ENCODE data around the gene LRP6. TPM values are rescaled to one million over a fixed set of nuclear protein-coding genes. Genes with fewer than 3 reads are reported as not detected.

Gene LRP6
- total RNA-seq, 4 donors from 2014 or later = 11.7 to 102 (median 58.9) TPM

DNA sequence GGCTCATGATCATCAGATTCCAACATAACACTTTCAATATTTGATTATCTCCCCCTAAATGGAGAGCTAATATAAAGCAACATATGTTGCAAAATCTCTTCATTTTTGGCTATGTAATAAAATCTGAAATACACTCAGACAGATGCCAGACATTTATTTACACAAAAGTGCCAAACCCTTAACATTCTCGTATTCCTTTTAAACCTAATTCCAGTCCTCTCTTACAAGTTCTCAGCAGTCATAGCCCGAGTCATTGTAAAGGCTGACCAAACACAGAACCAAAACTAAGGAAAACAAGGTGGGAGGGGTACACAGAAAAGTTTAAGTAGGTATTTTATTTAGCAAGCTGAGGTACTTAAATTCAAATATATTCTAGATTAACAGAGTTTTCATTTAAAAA is 81.4 kb downstream of the LRP6 start:
- Histone ChIP-seq H3K27ac (no peak overlapping the region), H3K27me3 (no peaks in the 10 kb centered on the region), H3K36me3 (peaks cover 0 to 11% (median 0%) of the 10 kb centered on the region in 4 donors), H3K9me3 (no peaks in the 10 kb centered on the region), H3K4me1 (peaks cover 0 to 28% (median 2%) of the 10 kb centered on the region in 4 donors), H3K4me3 (no peak overlapping the region)
- no peak for TF ChIP-seq POLR2AphosphoS5 (IDR thresholded peaks at IDR 0.05)
- TF ChIP-seq, protein P1, sequence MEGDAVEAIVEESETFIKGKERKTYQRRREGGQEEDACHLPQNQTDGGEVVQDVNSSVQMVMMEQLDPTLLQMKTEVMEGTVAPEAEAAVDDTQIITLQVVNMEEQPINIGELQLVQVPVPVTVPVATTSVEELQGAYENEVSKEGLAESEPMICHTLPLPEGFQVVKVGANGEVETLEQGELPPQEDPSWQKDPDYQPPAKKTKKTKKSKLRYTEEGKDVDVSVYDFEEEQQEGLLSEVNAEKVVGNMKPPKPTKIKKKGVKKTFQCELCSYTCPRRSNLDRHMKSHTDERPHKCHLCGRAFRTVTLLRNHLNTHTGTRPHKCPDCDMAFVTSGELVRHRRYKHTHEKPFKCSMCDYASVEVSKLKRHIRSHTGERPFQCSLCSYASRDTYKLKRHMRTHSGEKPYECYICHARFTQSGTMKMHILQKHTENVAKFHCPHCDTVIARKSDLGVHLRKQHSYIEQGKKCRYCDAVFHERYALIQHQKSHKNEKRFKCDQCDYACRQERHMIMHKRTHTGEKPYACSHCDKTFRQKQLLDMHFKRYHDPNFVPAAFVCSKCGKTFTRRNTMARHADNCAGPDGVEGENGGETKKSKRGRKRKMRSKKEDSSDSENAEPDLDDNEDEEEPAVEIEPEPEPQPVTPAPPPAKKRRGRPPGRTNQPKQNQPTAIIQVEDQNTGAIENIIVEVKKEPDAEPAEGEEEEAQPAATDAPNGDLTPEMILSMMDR (IDR thresholded peaks at IDR 0.05) = no peak
- TF ChIP-seq EP300 (IDR thresholded peaks at IDR 0.05; ENCODE audit: low read depth) = no peak
- TF ChIP-seq POLR2A (IDR thresholded peaks at IDR 0.05) = no peak
- no peak for DNase-seq
- intact Hi-C loops (cut with DNase I; ENCODE audit: low total_unique reads) (no loop called here), in situ Hi-C loops (cut with MboI; ENCODE audit: low pct_ligation_motif_present in 1 of 4, low pct_unique_long_range_greater_than_20kb in 1 of 4, low sequenced_read_pairs in 3 of 4) (no loop called here)
- WGBS, 2 donors (ENCODE audit: low coverage in 1 of 2) = 29 to 42% methylated on average over 1 to 2 of the region's 2 CpGs

DNA sequence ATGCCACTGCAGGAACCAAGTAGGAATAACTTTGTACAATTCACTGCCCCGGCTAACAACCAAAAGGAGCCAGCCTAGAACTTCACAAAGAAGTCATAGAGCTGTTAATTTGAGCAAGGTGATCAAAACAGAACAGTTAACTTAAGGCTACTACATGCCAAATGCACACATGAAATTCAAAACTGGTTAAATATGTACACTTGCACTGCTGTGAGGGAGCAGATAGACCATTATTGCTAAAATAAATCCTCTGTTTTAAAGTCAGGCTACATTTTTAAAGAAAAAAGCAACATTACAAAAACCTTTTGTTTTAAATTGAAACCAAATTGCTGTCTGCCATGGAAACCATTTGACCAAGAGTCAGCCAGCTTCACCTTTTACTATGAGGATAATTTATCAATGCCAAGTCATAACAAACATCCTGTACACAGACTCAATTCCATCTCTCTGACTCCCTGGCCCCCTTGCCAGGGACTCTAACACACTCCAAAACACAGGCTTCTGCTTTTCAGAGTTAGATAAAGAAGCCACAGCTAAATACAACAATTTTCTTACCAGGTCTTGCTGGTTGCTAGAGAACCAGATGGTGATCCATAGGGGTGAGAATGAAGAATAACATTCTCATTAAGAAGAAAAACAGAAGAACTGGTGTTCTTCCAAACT is 84.0 kb downstream of the LRP6 start:
- no peak for TF ChIP-seq EP300 (IDR thresholded peaks at IDR 0.05; ENCODE audit: low read depth)
- no peak for TF ChIP-seq POLR2AphosphoS5 (IDR thresholded peaks at IDR 0.05)
- TF ChIP-seq, protein P1 (IDR thresholded peaks at IDR 0.05) = no peak
- Histone ChIP-seq H3K36me3 (peaks cover 0 to 18% (median 0%) of the 10 kb centered on the region in 4 donors), H3K27me3 (no peaks in the 10 kb centered on the region), H3K4me1 (peaks cover 0 to 18% (median 2%) of the 10 kb centered on the region in 4 donors), H3K9me3 (no peaks in the 10 kb centered on the region), H3K27ac (peak overlapping the region in 1 of 4 donors; percentile 42), H3K4me3 (no peak overlapping the region)
- in situ Hi-C loops (cut with MboI; ENCODE audit: low pct_ligation_motif_present in 1 of 4, low pct_unique_long_range_greater_than_20kb in 1 of 4, low sequenced_read_pairs in 3 of 4) (no loop called here), intact Hi-C loops (cut with DNase I; ENCODE audit: low total_unique reads) (no loop called here)
- DNase-seq = no peak
- 100% methylated on average over 1 of the region's 1 CpG for WGBS, 2 donors (ENCODE audit: low coverage in 1 of 2)

DNA sequence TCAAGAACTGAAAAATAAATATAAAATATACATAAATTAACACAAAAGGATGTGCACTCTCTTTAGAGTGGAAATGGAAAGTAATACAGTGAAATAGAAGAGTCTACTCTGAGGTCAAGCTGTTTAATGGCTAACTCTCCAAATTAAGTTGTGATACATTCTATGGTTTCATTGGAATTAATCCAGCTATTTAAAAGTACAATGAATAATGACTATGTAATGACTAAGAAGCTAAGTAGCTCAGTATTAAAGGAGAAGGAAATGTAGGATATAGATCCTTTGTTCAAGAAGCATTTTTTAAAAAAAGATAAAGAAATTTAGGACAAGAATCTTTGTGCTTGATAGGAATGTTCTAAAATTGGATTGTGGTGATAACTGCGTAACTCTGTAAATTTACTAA is 85.3 kb downstream of the LRP6 start:
- TF ChIP-seq POLR2AphosphoS5 (IDR thresholded peaks at IDR 0.05) (no peak), POLR2A (IDR thresholded peaks at IDR 0.05) (no peak), EP300 (IDR thresholded peaks at IDR 0.05; ENCODE audit: low read depth) (no peak)
- TF ChIP-seq, protein P1 (IDR thresholded peaks at IDR 0.05) = no peak
- H3K27ac ChIP-seq = no peak overlapping the region
- intact Hi-C loops (cut with DNase I; ENCODE audit: low total_unique reads) = no loop called here
- peaks cover 0 to 18% (median 0%) of the 10 kb centered on the region in 4 donors for H3K36me3 ChIP-seq
- WGBS, 2 donors (ENCODE audit: low coverage in 1 of 2) = 95 to 96% methylated on average over 1 of the region's 1 CpG
- no peaks in the 10 kb centered on the region for H3K9me3 ChIP-seq
- peaks cover 0 to 18% (median 0%) of the 10 kb centered on the region in 4 donors for H3K4me1 ChIP-seq
- in situ Hi-C loops (cut with MboI; ENCODE audit: low pct_ligation_motif_present in 1 of 4, low pct_unique_long_range_greater_than_20kb in 1 of 4, low sequenced_read_pairs in 3 of 4) = no loop called here
- no peaks in the 10 kb centered on the region for H3K27me3 ChIP-seq
- no peak for DNase-seq
- no peak overlapping the region for H3K4me3 ChIP-seq

DNA sequence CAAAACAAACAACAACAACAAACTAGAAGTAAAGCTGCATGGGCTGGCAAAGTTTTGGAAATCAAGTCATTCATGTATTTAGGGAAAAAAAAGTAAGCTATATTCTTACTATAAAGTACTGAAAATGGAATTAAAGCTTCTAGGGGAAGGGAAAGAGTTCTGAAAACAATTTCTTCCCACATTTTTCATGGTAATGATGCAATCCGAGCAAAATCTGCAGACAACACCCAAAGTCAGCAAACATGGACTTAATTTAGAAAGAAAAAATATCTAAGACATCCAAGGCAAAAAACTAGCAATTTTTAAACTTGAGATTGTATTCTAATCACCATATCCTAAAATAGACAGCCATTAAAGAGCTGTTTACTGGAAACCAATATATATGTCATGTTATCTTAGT is 86.3 kb downstream of the LRP6 start:
- no peak for DNase-seq
- intact Hi-C loops (cut with DNase I; ENCODE audit: low total_unique reads) = no loop called here
- TF ChIP-seq, protein P1 (IDR thresholded peaks at IDR 0.05) = no peak
- TF ChIP-seq POLR2AphosphoS5 (IDR thresholded peaks at IDR 0.05) = no peak
- no peaks in the 10 kb centered on the region for H3K9me3 ChIP-seq
- peaks cover 0 to 18% (median 0%) of the 10 kb centered on the region in 4 donors for H3K36me3 ChIP-seq
- in situ Hi-C loops (cut with MboI; ENCODE audit: low pct_ligation_motif_present in 1 of 4, low pct_unique_long_range_greater_than_20kb in 1 of 4, low sequenced_read_pairs in 3 of 4) = no loop called here
- H3K4me1 ChIP-seq = peaks cover 0 to 16% (median 0%) of the 10 kb centered on the region in 4 donors
- no peak overlapping the region for H3K4me3 ChIP-seq
- no peaks in the 10 kb centered on the region for H3K27me3 ChIP-seq
- no peak overlapping the region for H3K27ac ChIP-seq
- WGBS, 2 donors (ENCODE audit: low coverage in 1 of 2) = 71 to 85% methylated on average over 1 of the region's 1 CpG

Data from transverse colon (tissue), 4 donors.